ENCODE data around the gene UROC1.

The UROC1 gene

GRCh38 chr3:126527455-126528211 lies 10.1 kb upstream of the UROC1 start:
- DNase-seq: no peak
- Histone ChIP-seq H3K9me3 (no peaks in the 10 kb centered on the region), H3K27me3 (peaks cover 0 to 35% of the 10 kb centered on the region in 2 donors), H3K36me3 (no peaks in the 10 kb centered on the region), H3K4me1 (peaks cover 0 to 14% (median 12%) of the 10 kb centered on the region in 4 donors), H3K27ac (no peak overlapping the region), H3K4me3 (no peak overlapping the region)
- intact Hi-C loops (cut with DNase I; ENCODE audit: low total_unique reads): loop anchor here (10.0 kb wide), 2 partner anchors 927 to 1017 kb away; no protein-coding TSS in a partner anchor
- no peak for TF ChIP-seq CTCF (IDR thresholded peaks at IDR 0.05)

- TF ChIP-seq CTCF (IDR thresholded peaks at IDR 0.05): no peak
- intact Hi-C loops (cut with DNase I; ENCODE audit: low total_unique reads): loop anchor here (10.0 kb wide), 2 partner anchors 928 to 1018 kb away; no protein-coding TSS in a partner anchor
- H3K9me3 ChIP-seq: no peaks in the 10 kb centered on the region
Observed at GRCh38 chr3:126527006-126527405, 9.4 kb upstream of the UROC1 start.

DNA sequence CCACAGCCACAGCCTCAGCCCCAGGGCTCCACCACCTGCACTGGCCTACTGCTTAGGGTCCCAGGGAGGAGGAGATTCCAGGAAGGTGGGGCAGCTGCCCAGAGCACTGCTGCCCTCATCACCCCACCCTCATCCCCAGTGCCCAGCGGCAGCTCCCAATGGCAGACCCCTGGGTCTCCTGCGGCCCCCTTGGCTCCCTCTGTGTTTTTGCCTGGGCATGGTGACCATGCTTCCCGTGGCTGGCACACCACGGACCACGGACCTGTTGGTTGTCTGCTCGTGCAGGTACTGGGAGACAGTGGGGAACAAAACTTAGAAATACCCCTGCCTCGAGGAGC lies 9.1 kb upstream of the UROC1 start:
- DNase-seq: no peak
- no peaks in the 10 kb centered on the region for H3K9me3 ChIP-seq
- H3K36me3 ChIP-seq: no peaks in the 10 kb centered on the region
- intact Hi-C loops (cut with DNase I; ENCODE audit: low total_unique reads): loop anchor here (10.0 kb wide), 2 partner anchors 928 to 1018 kb away; no protein-coding TSS in a partner anchor
- peaks cover 0 to 35% of the 10 kb centered on the region in 2 donors for H3K27me3 ChIP-seq
- no peak overlapping the region for H3K27ac ChIP-seq
- TF ChIP-seq CTCF (IDR thresholded peaks at IDR 0.05): no peak
- H3K4me1 ChIP-seq: peaks cover 0 to 14% (median 12%) of the 10 kb centered on the region in 4 donors
- H3K4me3 ChIP-seq: no peak overlapping the region

More at GRCh38 chr3:126527006-126527405, 9.4 kb upstream of the UROC1 start:
- Histone ChIP-seq H3K4me3 (no peak overlapping the region), H3K36me3 (no peaks in the 10 kb centered on the region), H3K4me1 (peaks cover 0 to 14% (median 12%) of the 10 kb centered on the region in 4 donors), H3K27ac (no peak overlapping the region), H3K27me3 (peaks cover 0 to 35% of the 10 kb centered on the region in 2 donors)
- DNase-seq: no peak

DNA sequence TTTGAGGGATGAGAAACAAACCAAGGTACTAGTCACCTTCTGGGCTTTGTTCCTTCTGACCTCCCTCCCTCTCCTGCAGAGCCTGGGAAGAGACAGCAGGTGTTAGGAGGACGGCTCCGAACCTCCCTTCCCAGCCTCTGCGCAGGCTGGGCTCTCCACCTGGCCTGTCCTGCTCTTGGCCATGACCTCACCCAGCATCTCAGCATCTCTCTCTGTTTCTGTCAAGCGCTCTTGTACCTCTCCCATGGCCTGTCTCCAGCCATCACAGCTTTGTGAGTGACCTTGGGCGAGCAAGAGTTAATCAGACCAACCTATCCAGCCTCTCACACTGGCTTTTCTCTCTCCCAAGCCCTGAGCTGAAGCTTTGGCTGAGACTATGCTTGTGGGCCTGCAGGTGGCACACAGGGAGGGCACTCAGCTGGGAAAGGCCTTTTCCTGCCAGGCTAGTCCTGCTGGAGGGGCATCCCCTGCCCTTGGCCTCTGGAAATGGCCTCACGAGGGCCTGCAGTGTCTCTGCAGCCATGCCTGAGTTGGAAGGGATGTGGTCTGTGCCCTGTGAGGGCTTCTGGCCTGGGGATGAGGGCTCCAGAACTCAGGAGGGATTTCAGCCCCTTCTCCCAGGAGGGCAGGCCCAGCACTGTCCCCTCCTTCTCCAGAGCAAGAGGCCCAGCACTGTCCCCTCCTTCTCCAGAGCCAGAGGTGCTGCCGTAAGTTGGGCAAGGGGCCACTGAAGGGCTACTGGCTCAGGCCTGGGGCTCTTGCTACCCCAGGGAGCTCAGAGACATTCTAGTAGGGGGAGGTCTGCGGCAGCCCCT lies 8.5 kb upstream of the UROC1 start:
- H3K9me3 ChIP-seq: no peaks in the 10 kb centered on the region
- H3K36me3 ChIP-seq: no peaks in the 10 kb centered on the region
- H3K27ac ChIP-seq: no peak overlapping the region
- intact Hi-C loops (cut with DNase I; ENCODE audit: low total_unique reads): loop anchor here (10.0 kb wide), 2 partner anchors 929 to 1019 kb away; no protein-coding TSS in a partner anchor
- H3K4me3 ChIP-seq: no peak overlapping the region
- H3K4me1 ChIP-seq: peaks cover 0 to 14% (median 12%) of the 10 kb centered on the region in 4 donors
- H3K27me3 ChIP-seq: peaks cover 0 to 35% of the 10 kb centered on the region in 2 donors
- TF ChIP-seq CTCF (IDR thresholded peaks at IDR 0.05): no peak
- peak in 1 of 2 donors; percentile 62 for DNase-seq

GRCh38 chr3:126525091-126525852 lies 7.7 kb upstream of the UROC1 start:
- Histone ChIP-seq H3K4me3 (no peak overlapping the region), H3K27ac (no peak overlapping the region), H3K9me3 (no peaks in the 10 kb centered on the region), H3K27me3 (peaks cover 0 to 35% of the 10 kb centered on the region in 2 donors), H3K4me1 (peaks cover 0 to 14% (median 12%) of the 10 kb centered on the region in 4 donors), H3K36me3 (no peaks in the 10 kb centered on the region)
- intact Hi-C loops (cut with DNase I; ENCODE audit: low total_unique reads): loop anchor here (10.0 kb wide), 2 partner anchors 930 to 1020 kb away; no protein-coding TSS in a partner anchor
- no peak for TF ChIP-seq CTCF (IDR thresholded peaks at IDR 0.05)
- peak in 1 of 2 donors; percentile 46 for DNase-seq

All from tibial artery (tissue), 4 donors.